ENCODE measurements around the gene SRP68. TPM values are rescaled to one million over a fixed set of nuclear protein-coding genes. Genes with fewer than 3 reads are reported as not detected.
A peak's percentile ranks its signal among the peaks of the same experiment; 100 is the strongest.
"Not testable (repeated sequence)": the region's sequence is repeated elsewhere in the genome, so short reads cannot be mapped to it uniquely, and the experiment has no call there.

Gene SRP68
- total RNA-seq, 1 donor: 28.8 TPM

DNA sequence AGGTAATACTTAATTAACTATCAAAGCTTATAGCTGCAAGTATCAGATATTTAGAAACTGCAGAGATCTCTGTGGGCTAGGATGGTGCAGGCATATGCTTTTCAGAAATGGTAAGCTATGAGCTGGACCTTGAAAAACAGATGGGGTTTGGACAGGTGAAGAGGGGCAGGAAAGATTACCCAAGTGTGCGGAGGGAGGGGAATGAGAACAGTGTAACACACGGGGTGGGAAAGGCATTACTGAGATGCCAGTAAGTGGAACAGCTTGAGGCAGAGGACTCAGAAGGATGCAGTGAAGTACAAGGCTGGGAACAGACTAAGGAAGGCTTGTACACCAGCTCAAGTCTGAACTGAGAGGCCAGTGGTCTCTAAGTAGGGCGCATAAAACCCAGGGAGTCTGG, 23.1 kb downstream of the SRP68 start:
- DNase-seq (ENCODE audit: low read depth in 2 of 3, low spot score in 2 of 3): no peak

DNA sequence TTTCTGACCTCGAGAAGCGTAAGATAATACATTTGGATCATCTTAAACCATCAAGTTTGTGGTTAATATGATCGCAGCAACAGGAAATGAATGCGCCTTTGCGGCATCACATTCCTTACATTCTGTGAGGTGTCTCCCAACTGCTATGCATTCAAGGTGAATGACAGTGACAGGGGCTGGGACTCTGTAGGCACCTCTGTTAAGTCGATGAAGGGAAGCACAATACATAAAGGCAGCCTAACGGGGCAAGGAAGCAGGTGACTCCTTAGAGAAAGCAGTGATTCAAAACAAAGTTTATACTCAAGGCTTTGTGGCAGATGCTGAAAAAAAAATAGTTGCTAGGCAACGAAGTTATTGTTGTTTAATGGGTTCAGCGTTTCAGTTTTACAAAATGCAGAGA, 23.6 kb downstream of the SRP68 start:
- DNase-seq (ENCODE audit: low read depth in 2 of 3, low spot score in 2 of 3): peak in 1 of 3 donors; percentile 21

DNA sequence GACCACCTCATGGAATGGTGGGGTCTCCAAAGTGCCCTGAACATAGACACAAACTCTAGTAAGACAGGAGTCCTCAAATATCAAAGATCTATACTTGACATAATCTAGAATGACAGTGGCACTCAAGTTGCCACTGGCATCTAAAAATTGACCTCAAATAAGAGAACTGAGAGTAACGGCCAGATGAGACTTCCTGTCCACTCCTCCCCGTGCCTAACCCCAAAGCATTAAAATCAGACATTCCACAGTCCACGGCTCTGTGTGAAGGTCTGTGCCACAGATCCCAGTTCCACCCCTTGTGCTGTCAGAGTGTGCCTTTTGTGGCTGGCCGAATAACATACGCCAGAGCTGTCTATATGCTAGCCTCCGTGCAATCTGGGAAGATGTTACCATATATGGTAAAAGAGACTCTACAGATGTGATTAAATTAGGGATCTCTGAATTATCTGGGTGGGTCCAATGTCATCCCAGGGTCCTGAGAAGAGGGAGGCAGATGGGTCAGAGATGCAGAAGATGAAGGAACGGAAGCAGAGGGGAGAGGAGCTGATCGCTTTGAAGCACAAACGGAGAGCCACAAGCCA, 24.2 kb downstream of the SRP68 start:
- DNase-seq (ENCODE audit: low read depth in 2 of 3, low spot score in 2 of 3): no peak

DNA sequence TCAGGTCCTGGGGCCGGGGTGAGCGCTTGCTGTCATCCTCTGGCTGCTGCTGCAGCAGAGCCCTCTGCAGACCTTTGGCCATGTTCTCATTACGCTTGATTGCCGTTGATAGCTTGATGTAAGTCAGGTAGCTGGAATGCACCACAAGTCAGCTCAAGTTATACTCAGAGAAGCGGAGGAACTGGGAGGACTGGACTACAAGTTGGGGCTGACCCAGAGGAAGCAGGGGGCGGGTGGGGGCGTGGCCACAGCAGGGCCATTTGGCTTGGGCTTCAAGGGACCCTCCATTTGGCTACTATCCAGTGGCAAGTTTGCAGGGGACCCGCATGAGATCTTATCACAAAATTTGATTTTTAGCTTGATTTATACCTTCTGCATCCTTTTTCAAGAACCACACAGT, 26.3 kb downstream of the SRP68 start:
- no peak for DNase-seq (ENCODE audit: low read depth in 2 of 3, low spot score in 2 of 3)

DNA sequence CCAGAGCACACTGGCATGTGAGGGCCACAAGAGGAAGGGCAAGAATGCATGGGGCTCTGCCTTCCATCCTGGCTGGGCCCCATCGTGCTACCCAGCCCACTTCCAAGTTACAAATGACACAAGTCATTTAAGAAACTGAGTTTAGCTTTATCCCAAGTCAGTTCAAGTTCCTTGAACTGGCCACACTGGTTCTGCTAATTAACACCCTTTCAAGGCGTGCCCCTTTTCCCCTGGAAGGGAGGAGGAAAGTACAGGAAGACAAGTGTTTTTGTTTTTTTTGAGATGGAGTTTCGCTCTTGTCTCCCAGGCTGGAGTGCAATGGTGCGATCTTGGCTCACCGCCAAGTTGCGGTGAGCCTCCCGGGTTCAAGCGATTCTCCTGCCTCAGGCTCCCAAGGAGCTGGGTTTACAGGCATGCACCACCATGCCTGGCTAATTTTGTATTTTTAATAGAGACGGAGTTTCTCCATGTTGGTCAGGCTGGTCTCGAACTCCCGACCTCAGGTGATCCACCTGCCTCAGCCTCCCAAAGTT, 27.8 kb downstream of the SRP68 start:
- DNase-seq (ENCODE audit: low read depth in 2 of 3, low spot score in 2 of 3): not testable (repeated sequence)

DNA sequence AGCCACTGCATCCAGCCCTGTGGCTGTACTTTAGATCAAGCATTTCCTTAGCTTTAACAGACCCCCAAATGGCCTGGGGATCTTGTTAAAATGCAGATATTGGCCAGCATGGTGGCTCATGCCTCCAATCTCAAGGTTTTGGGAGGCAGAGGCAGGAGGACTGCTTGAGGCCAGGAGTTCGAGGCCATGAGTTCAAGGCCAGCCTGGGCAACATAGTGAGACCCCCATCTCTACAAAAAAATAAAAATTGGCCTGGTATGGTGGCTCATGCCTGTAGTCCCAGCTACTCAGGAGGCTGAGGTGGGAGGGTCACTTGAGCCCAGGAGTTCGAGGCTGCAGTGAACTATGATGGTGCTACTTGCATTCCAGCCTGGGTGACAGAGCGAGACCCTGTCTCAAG, 29.4 kb downstream of the SRP68 start:
- not testable (repeated sequence) for DNase-seq (ENCODE audit: low read depth in 2 of 3, low spot score in 2 of 3)

DNA sequence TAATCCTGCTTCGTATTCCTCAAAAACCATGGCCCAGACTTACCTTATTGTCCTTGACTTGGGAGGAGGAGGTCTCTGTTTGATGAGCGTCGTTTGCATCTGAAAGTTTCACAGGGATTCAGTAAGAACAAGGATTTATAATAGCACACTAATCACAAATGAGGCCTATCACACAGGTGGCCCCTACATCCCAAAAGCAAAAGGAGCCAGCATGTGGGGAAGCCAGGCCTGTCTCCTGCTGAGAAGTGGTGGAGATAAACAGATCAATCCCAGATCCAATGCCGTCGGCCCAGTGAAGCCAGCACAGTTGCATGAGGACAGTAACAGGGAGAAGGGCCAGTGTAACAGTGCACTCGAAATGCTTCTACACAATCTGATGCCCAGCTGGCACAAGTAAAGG, 31.9 kb downstream of the SRP68 start:
- no peak for DNase-seq (ENCODE audit: low read depth in 2 of 3, low spot score in 2 of 3)

DNA sequence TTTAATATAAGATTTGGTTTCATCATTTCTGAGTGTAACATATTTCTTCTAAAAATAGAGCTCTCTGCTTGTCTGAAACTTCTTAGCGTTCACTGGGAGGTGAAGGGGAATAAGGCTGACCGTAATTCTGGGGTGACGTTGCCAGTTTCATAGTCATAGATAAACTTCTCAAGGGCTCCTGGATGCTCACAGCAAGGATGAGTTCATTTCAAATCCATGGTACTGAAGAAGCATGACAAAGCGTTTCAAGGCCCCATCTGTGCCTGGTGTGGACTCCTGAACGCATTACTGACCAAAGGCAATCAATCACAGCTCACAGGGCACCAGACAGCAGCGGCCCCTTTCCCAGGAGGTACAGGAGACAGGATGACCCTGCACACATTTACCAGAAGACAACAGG, 33.2 kb downstream of the SRP68 start:
- DNase-seq (ENCODE audit: low read depth in 2 of 3, low spot score in 2 of 3): no peak

DNA sequence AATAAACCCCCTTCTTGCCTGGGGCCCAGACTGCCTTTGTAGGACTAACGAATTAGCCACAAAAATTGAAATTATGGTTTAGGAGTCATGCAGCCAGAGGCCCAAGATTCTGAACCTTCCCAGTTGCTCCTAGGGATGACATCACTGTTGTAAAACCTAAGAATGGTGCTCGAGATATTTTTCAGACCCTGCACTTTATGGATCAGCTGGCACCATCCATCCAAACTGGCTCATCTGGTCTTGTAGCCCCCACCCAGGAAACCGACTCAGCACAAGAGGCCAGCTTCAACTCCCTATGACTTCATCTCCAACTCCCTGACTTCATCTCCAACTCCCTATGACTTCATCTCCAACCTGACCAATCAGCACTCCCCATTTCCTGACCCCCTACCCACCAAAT, 34.3 kb downstream of the SRP68 start:
- DNase-seq (ENCODE audit: low read depth in 2 of 3, low spot score in 2 of 3): no peak

DNA sequence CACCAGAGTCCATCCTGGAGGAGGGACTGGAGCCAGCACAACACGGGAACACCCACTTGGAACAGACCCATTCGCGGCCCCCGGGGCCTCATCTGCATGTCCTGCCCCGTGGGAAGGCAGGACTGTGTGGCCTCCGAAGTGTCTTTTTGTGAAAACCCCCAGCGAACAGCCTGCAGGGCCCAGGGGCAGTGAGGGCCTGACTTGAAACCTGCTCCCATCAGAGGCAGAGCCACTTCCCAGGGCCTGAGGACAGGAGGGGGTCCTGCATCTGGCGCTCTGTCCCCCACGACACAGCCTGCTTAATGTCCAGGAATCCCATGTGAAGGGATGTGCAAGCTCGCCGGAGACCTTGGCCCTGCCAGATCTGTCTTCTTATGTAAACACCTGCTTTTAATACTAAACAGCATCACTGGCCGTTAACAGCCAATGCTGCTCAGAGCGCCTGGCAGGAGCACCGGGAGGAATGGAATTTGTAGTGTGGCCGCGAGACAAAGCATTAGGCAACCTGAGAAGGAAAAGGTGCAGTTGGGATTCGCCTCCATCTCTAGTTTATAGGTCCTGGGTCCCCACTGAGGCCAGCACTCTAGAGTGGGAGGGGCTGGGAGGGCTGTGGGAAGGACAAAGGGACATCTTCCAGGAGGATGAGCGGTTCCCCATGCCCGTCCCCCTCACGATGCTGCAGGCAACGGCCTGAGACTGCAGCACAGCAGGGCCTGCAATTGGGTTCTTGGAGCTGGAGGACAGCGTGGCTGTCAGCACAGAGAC, 35.6 kb downstream of the SRP68 start:
- no peak for DNase-seq (ENCODE audit: low read depth in 2 of 3, low spot score in 2 of 3)

DNA sequence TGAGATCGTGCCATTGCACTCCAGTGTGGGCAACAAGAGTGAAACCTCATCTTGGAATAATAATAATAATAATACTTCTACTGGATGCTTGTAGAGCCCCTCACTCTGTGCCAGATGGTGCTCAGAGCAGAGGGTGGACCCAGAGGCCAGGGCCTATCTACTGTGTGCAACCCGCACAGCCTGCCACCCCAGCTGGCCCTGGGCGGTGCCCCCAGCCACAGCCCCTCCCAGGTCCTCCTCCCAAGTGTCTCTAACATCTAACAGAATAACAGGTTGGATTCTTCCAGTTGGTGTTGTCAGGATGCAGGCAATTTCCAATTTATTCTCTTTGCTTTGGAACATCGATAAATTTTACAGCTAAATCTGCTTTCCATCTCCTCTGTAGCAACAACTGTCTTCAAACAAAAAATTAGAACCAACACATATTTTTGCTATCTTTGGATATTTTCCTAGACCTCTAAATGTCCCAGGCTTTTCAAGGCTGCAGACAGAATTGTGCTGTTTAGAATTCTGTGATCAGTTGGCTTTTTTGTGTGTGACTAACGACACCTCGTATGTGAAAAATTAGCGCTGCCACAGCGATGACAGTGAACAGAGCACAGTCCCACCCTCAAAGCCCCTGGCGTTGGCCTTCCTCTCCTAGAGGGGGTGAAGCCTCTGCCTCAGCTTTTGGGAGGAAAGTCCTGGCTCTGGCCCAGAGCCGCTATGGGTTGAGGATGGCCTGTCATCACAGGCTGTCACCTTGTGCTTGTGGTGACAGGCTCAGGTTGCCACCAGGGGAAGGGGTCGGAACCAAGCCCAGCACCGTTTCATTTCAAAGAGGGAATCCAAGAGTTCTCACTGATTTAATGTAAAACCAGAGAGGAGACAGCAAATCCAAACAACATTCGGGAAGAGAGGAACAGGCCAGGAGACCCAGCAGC, 37.6 kb downstream of the SRP68 start:
- no peak for DNase-seq (ENCODE audit: low read depth in 2 of 3, low spot score in 2 of 3)

DNA sequence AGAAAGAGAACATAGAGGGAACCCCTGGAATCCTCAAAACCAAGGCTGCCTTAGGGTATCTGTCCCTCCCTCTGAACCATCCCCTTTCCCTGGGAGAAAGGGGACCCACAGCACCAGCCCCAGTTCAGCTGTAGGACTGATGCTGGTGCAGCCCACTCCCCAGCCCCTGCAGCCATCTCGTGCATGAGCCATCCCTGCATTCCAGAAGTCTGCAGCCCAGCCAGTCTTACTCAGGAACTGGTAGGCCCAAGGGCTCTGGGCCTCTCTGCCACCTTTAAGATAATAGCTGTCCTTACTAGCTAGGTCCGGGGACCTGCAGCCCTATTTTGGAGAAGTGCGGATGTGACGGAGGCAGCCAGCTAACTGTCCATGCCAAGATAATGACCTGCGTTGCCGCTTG, 39.2 kb downstream of the SRP68 start:
- no peak for DNase-seq (ENCODE audit: low read depth in 2 of 3, low spot score in 2 of 3)

DNA sequence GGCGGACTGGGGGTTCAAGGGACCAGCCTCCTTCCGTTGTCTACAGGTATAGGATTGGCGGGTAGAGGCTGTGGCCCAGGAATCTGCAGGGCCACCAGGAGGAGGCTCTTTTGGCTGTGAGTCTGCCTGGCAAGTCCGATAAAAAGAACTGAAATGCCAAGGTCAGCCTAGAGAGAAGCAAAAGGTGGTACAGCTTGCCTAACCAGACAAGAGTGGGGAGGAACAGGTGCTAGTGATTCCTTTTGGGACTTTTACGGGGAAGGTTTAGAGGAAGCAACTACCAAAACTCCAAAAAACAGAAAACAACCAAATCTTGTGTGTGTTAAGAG, 39.6 kb downstream of the SRP68 start:
- DNase-seq (ENCODE audit: low read depth in 2 of 3, low spot score in 2 of 3): no peak

DNA sequence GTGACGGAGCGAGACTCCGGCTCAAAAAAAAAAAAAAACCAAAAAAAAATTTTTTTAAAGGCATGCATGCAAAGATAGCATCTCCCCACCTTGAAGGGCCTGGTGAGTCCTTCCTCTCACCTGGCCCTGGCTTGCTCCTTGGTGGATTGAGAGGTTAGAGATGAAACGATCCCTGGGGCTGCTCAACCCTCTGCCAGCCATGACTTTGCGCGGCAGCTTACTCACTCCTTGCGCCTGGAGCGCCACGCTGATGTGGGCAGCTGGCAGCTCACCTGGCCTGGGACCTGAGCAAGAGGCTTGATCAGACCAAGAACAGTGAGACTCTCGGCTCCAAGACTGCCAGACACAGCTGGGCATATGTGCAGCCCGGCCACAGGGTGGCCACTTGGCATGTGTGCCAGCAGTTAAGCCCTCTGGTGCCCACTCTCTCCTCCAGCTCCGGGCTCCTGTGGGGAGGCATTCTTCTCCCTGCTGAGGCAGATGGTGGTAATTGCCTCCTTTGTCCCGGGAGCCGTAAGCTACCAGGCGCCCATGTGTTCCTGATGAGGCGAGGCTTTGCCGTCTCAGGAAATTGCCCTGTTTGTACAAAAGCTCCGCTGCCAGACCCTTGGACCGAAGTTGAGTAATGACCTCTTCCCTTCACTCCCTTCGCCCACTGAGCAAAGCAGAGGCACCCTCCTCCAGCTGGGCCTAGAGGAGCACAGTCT, 40.1 kb downstream of the SRP68 start:
- DNase-seq (ENCODE audit: low read depth in 2 of 3, low spot score in 2 of 3): peak in 1 of 3 donors; percentile 24

DNA sequence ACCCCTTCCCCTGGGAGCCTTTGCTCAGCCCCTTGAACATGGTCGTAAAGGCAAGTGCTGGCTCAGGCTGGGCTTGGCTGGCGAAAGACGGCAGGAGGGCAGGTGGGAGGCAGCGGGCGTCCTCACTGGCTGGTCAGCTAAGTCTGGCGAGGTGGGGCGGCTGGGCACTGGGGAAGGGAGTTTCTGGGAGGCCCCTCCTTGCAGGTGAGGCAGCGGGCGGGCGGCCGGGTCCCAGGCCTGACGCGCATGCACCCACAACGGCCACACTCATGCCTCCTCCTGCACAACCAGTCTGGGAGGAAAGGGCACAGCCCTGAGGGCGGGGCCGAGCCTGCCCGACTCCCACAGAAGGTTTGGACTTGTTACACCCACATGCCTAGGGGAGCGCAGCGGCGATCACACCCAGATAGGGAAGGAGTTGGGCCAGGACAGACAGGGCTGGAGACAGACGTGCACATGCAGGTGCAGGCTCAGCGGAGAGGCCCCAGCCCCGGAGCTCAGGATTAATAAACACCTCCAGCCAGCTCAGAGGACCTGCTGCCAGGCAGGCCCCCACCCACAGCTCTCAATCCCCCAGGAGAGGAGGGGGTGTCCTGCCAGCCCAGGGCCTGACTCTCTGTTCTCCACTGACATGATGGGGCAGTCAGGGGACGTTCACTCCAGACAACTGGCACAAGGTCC, 45.0 kb downstream of the SRP68 start, which contains the start of gene EVPL:
Gene EVPL (minus strand): TSS at position 148 of the 681 bp plus-strand sequence. CDS start 108 bp downstream, at position 40.
- peak in 1 of 3 donors; percentile 12 for DNase-seq (ENCODE audit: low read depth in 2 of 3, low spot score in 2 of 3)

DNA sequence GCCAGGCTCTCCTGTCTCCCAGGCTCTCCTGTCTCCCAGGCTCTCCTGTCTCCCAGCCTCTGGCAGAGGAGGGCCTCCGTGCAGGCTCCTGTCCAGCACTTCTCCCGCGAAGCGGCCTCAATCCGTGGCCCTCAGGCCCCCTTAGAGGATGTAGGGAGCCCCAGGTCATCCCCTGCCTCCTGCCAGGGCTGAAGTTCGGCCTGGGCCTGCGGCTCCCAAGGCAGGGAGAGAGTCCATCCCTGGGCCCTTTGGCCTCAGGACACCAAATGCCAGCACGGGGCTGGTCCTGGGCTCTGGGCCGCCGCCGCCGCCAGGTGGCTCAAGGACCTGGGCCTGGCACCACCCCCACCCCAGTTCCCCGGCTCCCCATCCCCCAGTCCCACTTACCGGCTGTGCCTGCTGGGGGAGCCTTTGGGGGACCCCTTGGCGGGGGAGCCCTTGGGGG, 45.6 kb downstream of the SRP68 start:
- DNase-seq (ENCODE audit: low read depth in 2 of 3, low spot score in 2 of 3): no peak

DNA sequence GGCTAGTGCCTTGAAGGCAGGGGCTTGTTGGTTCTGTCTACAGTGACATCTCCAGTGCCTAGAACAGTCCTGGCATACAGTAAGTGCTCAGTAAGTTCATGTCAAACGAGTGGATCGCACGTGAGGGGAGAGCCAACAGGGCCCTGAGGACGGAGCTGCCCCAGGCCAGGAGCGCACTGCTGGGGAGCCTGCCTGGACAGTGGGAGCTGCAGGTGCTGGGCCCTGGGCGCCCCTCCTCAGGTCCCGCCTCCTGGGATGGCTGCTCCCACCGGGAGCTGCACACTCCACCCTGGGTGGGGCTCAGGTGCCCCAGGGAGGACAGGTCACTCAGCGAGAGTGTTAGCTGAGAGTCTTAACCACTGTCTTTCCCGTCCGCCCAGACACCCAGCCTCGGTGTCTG, 47.0 kb downstream of the SRP68 start:
- no peak for DNase-seq (ENCODE audit: low read depth in 2 of 3, low spot score in 2 of 3)

DNA sequence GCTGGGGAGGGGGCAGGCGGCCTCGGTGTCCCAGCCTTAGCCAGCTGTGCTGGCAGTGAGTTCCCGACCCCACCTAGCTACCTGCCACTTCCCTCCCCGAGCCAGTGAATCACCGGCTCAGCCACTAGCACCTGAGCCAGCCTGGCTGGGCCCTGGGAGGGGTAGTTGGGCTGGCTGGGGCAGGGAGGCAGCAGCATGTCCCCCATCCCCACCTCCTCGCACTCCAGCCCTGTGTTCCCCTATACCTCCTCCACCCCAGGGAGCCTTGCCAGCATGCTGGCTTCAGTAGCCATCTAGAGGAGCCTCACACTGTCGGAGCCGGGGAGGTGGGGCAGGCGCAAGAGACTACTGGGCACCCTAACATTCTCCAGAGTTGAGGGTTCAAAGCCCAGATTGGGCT, 48.0 kb downstream of the SRP68 start:
- DNase-seq (ENCODE audit: low read depth in 2 of 3, low spot score in 2 of 3): no peak

DNA sequence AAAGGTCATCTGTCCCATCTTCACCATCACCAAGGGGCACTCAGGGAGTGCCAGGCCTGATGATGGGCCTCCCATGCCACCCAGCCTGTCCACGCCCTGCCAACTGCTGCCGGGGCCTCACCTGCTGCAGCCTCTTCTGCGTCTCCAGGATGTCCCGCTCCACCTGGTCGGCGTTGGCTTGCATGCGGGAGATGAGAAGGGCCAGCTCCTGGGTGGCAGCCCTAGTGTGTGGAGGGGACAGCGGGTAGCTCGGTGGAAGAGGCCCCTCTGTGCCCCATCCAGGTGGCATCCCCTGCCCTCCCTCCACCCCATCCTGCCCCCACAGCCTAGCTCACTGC, 48.4 kb downstream of the SRP68 start:
- DNase-seq (ENCODE audit: low read depth in 2 of 3, low spot score in 2 of 3): no peak
